GM23338 (cell line): ENCODE results near the gene RET. TPM values are rescaled to one million over a fixed set of nuclear protein-coding genes. Genes with fewer than 3 reads are reported as not detected.
A peak's percentile ranks its signal among the peaks of the same experiment; 100 is the strongest.

Experiments
- ATAC-seq: fragments of 200-7000 bp; cut with Tn5 transposase; 3 replicates; pipeline ENCODE4 v1.9.1; 2020
- DNase-seq: peaks from one replicate; pipeline ENCODE4 v3.0.0-alpha.2; 2015; ENCODE audit warnings: low spot score
- H2AFZ ChIP-seq: fragments of 200-600 bp; sonication (generic); 2 replicates; pipeline ENCODE4 v1.8.0; 2016; ENCODE audit warnings: antibody characterized with exemption, mild to moderate bottlenecking, moderate library complexity
- H3F3A ChIP-seq: fragments of 200-600 bp; sonication (generic); replicated peaks from 2 replicates; pipeline ENCODE4 v1.8.0; 2017; ENCODE audit warnings: antibody characterized with exemption, mixed run types, low read depth
- H3K27ac ChIP-seq: fragments of 200-600 bp; sonication (generic); 2 replicates; pipeline ENCODE4 v1.6.1; 2016; ENCODE audit warnings: low read depth
- H3K27me3 ChIP-seq: fragments of 200-600 bp; sonication (generic); 2 replicates; pipeline ENCODE4 v1.8.0; 2016; ENCODE audit warnings: mild to moderate bottlenecking, mixed run types, moderate library complexity; ENCODE audit not compliant: insufficient read depth
- H3K36me3 ChIP-seq: fragments of 200-600 bp; sonication (generic); 2 replicates; pipeline ENCODE4 v1.8.0; 2016; ENCODE audit warnings: mild to moderate bottlenecking; ENCODE audit not compliant: insufficient read depth
- H3K4me1 ChIP-seq: fragments of 200-600 bp; sonication (generic); 2 replicates; pipeline ENCODE4 v1.8.0; 2016; ENCODE audit warnings: mild to moderate bottlenecking, moderate library complexity; ENCODE audit not compliant: insufficient read depth
- H3K4me2 ChIP-seq: fragments of 200-600 bp; sonication (generic); 2 replicates; pipeline ENCODE4 v1.7.1; 2017; ENCODE audit warnings: mixed run types
- H3K4me3 ChIP-seq: fragments of 200-600 bp; sonication (generic); 2 replicates; pipeline ENCODE4 v1.6.1; 2016; ENCODE audit warnings: mixed run types
- H3K79me2 ChIP-seq: fragments of 200-600 bp; sonication (generic); replicated peaks from 2 replicates; pipeline ENCODE4 v1.8.0; 2017; ENCODE audit warnings: mild to moderate bottlenecking; ENCODE audit not compliant: insufficient read depth
- H3K9me2 ChIP-seq: fragments of 200-600 bp; sonication (generic); 2 replicates; pipeline ENCODE4 v1.8.0; 2017; ENCODE audit not compliant: insufficient read depth
- H4K20me1 ChIP-seq: fragments of 200-600 bp; sonication (generic); replicated peaks from 2 replicates; pipeline ENCODE4 v1.8.0; 2017; ENCODE audit warnings: mild to moderate bottlenecking; ENCODE audit not compliant: insufficient read depth
- H3K27ac Mint-ChIP-seq: 2 replicates; pipeline ENCODE4 v1.8.0; 2020; ENCODE audit warnings: inconsistent platforms, mild to moderate bottlenecking, moderate library complexity, mixed read lengths
- H3K27me3 Mint-ChIP-seq: 3 replicates; pipeline ENCODE4 v1.8.0; 2022; ENCODE audit warnings: low read depth, mild to moderate bottlenecking, moderate library complexity, mixed read lengths, inconsistent platforms; ENCODE audit not compliant: insufficient read depth, poor library complexity
- H3K36me3 Mint-ChIP-seq: 3 replicates; pipeline ENCODE4 v1.8.0; 2021; ENCODE audit warnings: low read depth, mild to moderate bottlenecking, inconsistent platforms, moderate library complexity, mixed read lengths
- H3K4me1 Mint-ChIP-seq: 3 replicates; pipeline ENCODE4 v1.8.0; 2020; ENCODE audit warnings: mild to moderate bottlenecking, inconsistent platforms, mixed read lengths
- H3K4me3 Mint-ChIP-seq: 3 replicates; pipeline ENCODE4 v1.8.0; 2021; ENCODE audit warnings: moderate library complexity, mild to moderate bottlenecking, inconsistent platforms, mixed read lengths
- H3K9me3 Mint-ChIP-seq: 3 replicates; pipeline ENCODE4 v1.8.0; 2020; ENCODE audit warnings: moderate library complexity, mild to moderate bottlenecking, inconsistent platforms, mixed read lengths
- CREB1 ChIP-seq: fragments of 250-450 bp; sonication (Bioruptor Pico); IDR thresholded peaks from 2 replicates; pipeline ENCODE4 v1.5.0; 2020; ENCODE audit warnings: low read depth, mild to moderate bottlenecking, moderate library complexity
- ETS1 ChIP-seq: IDR thresholded peaks from 2 replicates; pipeline ENCODE4 v1.6.1; 2016; ENCODE audit warnings: antibody characterized with exemption
- EZH2 ChIP-seq: fragments of 200-600 bp; sonication (generic); IDR thresholded peaks from one replicate; pipeline ENCODE4 v1.8.0; 2017; ENCODE audit warnings: antibody characterized with exemption, mild to moderate bottlenecking, low read depth; ENCODE audit not compliant: unreplicated experiment
- EZH2phosphoT487 ChIP-seq: fragments of 200-600 bp; sonication (generic); IDR thresholded peaks from one replicate; pipeline ENCODE4 v1.8.1; 2018; ENCODE audit warnings: antibody characterized with exemption; ENCODE audit not compliant: unreplicated experiment
- JUNB ChIP-seq: IDR thresholded peaks from one replicate; pipeline ENCODE4 v1.6.1; 2016; ENCODE audit warnings: antibody characterized with exemption; ENCODE audit not compliant: unreplicated experiment
- NANOG ChIP-seq: IDR thresholded peaks from 2 replicates; pipeline ENCODE4 v1.6.1; 2016; ENCODE audit warnings: antibody characterized with exemption, borderline replicate concordance
- POLR2AphosphoS5 ChIP-seq: IDR thresholded peaks from 2 replicates; pipeline ENCODE4 v1.6.1; 2016; ENCODE audit warnings: antibody characterized with exemption, low read depth
- STAT1 ChIP-seq: IDR thresholded peaks from one replicate; pipeline ENCODE4 v1.6.1; 2016; ENCODE audit warnings: antibody characterized with exemption; ENCODE audit not compliant: unreplicated experiment
- ZNF114 ChIP-seq: fragments of 250-450 bp; sonication (Bioruptor Pico); IDR thresholded peaks from 2 replicates; pipeline ENCODE4 v1.5.0; 2020; ENCODE audit warnings: mild to moderate bottlenecking, moderate library complexity
- ZNF331 ChIP-seq: fragments of 250-450 bp; sonication (Bioruptor Pico); IDR thresholded peaks from 2 replicates; pipeline ENCODE4 v1.5.0; 2020; ENCODE audit warnings: low read depth, mild to moderate bottlenecking, moderate library complexity
- polyA plus RNA-seq: library from polyadenylated mRNA; unstranded; fragments of >200 nt; fragmentation: Nextera tagmentation; extraction: Ambion mirVana; gene quantifications from 2 replicates; pipeline ENCODE4 v1.2.1, GENCODE V29; 2016
- total RNA-seq: library from RNA; depleted of rRNA; stranded (reverse); fragments of >200 nt; shearing (Covaris generic); gene quantifications from 2 replicates; pipeline ENCODE4 v1.2.3, GENCODE V29; 2014
- TF ChIP-seq, protein P1 (sequence below): fragments of 250-450 bp; sonication (Bioruptor Pico); IDR thresholded peaks from 2 replicates; pipeline ENCODE4 v1.5.0; 2020; ENCODE audit warnings: mild to moderate bottlenecking, moderate library complexity
- TF ChIP-seq, protein P2 (sequence below), 2 experiments: fragments of 200-600 bp in 1 of 2; sonication (generic) in 1 of 2; conservative IDR thresholded peaks; 2 replicates each; pipeline versions ENCODE4 v1.5.1 to v1.6.1; 2016 to 2017; ENCODE audit warnings: antibody characterized with exemption in 2 of 2, low read depth in 2 of 2, mild to moderate bottlenecking in 2 of 2, moderate library complexity in 1 of 2
- TF ChIP-seq, protein P3 (sequence below): IDR thresholded peaks from one replicate; pipeline ENCODE4 v1.6.1; 2018; ENCODE audit warnings: antibody characterized with exemption; ENCODE audit not compliant: unreplicated experiment

Gene RET
- total and polyA plus RNA-seq, 2 experiments from 2014 or later = 5.5 to 9.8 TPM

- H3K4me3 ChIP-seq = no peak overlapping the region
- no peak overlapping the region for H3K4me2 ChIP-seq
- no peaks in the 10 kb centered on the region for H3K9me2 ChIP-seq
- no peaks in the 10 kb centered on the region for H3K36me3 ChIP-seq
- H3K27ac ChIP-seq = no peak overlapping the region
- DNase-seq (peak; percentile 48), ATAC-seq (peak; percentile 89)
- Mint-ChIP-seq H3K27me3 (peaks cover 6% of the 10 kb centered on the region), H3K36me3 (no peaks in the 10 kb centered on the region; the same call in 2 of the 3 replicates), H3K4me1 (peaks cover 21% of the 10 kb centered on the region), H3K4me3 (no peak overlapping the region), H3K27ac (no peak overlapping the region), H3K9me3 (no peaks in the 10 kb centered on the region)
- H3K27me3 ChIP-seq = no peaks in the 10 kb centered on the region
- 0 out of 2 replicates have a peak, but pooled peaks cover 3% of the 10 kb centered on the region for H3K4me1 ChIP-seq
- H3K79me2 ChIP-seq = no peaks in the 10 kb centered on the region
- H4K20me1 ChIP-seq = no peaks in the 10 kb centered on the region
- no peak for TF ChIP-seq JUNB
- TF ChIP-seq, protein P1, sequence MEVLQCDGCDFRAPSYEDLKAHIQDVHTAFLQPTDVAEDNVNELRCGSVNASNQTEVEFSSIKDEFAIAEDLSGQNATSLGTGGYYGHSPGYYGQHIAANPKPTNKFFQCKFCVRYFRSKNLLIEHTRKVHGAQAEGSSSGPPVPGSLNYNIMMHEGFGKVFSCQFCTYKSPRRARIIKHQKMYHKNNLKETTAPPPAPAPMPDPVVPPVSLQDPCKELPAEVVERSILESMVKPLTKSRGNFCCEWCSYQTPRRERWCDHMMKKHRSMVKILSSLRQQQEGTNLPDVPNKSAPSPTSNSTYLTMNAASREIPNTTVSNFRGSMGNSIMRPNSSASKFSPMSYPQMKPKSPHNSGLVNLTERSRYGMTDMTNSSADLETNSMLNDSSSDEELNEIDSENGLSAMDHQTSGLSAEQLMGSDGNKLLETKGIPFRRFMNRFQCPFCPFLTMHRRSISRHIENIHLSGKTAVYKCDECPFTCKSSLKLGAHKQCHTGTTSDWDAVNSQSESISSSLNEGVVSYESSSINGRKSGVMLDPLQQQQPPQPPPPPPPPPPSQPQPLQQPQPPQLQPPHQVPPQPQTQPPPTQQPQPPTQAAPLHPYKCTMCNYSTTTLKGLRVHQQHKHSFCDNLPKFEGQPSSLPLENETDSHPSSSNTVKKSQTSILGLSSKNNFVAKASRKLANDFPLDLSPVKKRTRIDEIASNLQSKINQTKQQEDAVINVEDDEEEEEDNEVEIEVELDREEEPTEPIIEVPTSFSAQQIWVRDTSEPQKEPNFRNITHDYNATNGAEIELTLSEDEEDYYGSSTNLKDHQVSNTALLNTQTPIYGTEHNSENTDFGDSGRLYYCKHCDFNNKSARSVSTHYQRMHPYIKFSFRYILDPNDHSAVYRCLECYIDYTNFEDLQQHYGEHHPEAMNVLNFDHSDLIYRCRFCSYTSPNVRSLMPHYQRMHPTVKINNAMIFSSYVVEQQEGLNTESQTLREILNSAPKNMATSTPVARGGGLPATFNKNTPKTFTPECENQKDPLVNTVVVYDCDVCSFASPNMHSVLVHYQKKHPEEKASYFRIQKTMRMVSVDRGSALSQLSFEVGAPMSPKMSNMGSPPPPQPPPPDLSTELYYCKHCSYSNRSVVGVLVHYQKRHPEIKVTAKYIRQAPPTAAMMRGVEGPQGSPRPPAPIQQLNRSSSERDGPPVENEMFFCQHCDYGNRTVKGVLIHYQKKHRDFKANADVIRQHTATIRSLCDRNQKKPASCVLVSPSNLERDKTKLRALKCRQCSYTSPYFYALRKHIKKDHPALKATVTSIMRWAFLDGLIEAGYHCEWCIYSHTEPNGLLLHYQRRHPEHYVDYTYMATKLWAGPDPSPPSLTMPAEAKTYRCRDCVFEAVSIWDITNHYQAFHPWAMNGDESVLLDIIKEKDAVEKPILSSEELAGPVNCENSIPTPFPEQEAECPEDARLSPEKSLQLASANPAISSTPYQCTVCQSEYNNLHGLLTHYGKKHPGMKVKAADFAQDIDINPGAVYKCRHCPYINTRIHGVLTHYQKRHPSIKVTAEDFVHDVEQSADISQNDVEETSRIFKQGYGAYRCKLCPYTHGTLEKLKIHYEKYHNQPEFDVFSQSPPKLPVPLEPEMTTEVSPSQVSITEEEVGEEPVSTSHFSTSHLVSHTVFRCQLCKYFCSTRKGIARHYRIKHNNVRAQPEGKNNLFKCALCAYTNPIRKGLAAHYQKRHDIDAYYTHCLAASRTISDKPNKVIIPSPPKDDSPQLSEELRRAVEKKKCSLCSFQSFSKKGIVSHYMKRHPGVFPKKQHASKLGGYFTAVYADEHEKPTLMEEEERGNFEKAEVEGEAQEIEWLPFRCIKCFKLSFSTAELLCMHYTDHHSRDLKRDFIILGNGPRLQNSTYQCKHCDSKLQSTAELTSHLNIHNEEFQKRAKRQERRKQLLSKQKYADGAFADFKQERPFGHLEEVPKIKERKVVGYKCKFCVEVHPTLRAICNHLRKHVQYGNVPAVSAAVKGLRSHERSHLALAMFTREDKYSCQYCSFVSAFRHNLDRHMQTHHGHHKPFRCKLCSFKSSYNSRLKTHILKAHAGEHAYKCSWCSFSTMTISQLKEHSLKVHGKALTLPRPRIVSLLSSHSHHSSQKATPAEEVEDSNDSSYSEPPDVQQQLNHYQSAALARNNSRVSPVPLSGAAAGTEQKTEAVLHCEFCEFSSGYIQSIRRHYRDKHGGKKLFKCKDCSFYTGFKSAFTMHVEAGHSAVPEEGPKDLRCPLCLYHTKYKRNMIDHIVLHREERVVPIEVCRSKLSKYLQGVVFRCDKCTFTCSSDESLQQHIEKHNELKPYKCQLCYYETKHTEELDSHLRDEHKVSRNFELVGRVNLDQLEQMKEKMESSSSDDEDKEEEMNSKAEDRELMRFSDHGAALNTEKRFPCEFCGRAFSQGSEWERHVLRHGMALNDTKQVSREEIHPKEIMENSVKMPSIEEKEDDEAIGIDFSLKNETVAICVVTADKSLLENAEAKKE (CRISPR knock-in tag) = no peak
- no peak for TF ChIP-seq ZNF331 (CRISPR knock-in tag)
- TF ChIP-seq ZNF114 (CRISPR knock-in tag) = no peak
- no peak for TF ChIP-seq NANOG
- no peak for TF ChIP-seq STAT1
- TF ChIP-seq ETS1 = no peak
- no peak for TF ChIP-seq EZH2phosphoT487
- no peak for TF ChIP-seq POLR2AphosphoS5
- TF ChIP-seq, protein P2, sequence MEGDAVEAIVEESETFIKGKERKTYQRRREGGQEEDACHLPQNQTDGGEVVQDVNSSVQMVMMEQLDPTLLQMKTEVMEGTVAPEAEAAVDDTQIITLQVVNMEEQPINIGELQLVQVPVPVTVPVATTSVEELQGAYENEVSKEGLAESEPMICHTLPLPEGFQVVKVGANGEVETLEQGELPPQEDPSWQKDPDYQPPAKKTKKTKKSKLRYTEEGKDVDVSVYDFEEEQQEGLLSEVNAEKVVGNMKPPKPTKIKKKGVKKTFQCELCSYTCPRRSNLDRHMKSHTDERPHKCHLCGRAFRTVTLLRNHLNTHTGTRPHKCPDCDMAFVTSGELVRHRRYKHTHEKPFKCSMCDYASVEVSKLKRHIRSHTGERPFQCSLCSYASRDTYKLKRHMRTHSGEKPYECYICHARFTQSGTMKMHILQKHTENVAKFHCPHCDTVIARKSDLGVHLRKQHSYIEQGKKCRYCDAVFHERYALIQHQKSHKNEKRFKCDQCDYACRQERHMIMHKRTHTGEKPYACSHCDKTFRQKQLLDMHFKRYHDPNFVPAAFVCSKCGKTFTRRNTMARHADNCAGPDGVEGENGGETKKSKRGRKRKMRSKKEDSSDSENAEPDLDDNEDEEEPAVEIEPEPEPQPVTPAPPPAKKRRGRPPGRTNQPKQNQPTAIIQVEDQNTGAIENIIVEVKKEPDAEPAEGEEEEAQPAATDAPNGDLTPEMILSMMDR (conservative IDR thresholded peaks at IDR 0.05; ENCODE audit: low read depth in 2 of 2) = peak in 1 of 2 experiments; percentile 51; a peak in 2 of 4 replicates
- TF ChIP-seq CREB1 (CRISPR knock-in tag) = no peak
- no peak for TF ChIP-seq EZH2
- TF ChIP-seq, protein P3, sequence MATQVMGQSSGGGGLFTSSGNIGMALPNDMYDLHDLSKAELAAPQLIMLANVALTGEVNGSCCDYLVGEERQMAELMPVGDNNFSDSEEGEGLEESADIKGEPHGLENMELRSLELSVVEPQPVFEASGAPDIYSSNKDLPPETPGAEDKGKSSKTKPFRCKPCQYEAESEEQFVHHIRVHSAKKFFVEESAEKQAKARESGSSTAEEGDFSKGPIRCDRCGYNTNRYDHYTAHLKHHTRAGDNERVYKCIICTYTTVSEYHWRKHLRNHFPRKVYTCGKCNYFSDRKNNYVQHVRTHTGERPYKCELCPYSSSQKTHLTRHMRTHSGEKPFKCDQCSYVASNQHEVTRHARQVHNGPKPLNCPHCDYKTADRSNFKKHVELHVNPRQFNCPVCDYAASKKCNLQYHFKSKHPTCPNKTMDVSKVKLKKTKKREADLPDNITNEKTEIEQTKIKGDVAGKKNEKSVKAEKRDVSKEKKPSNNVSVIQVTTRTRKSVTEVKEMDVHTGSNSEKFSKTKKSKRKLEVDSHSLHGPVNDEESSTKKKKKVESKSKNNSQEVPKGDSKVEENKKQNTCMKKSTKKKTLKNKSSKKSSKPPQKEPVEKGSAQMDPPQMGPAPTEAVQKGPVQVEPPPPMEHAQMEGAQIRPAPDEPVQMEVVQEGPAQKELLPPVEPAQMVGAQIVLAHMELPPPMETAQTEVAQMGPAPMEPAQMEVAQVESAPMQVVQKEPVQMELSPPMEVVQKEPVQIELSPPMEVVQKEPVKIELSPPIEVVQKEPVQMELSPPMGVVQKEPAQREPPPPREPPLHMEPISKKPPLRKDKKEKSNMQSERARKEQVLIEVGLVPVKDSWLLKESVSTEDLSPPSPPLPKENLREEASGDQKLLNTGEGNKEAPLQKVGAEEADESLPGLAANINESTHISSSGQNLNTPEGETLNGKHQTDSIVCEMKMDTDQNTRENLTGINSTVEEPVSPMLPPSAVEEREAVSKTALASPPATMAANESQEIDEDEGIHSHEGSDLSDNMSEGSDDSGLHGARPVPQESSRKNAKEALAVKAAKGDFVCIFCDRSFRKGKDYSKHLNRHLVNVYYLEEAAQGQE = peak; percentile 60
- H3F3A ChIP-seq = no peaks in the 10 kb centered on the region
- no peak overlapping the region for H2AFZ ChIP-seq
Measured at GRCh38 chr10:43093423-43094076, 16.7 kb downstream of the RET start.
